ACC112 (cell line): Measurements from ENCODE around the gene MTMR3.

ENCODE experiments used
- H2AFZ ChIP-seq: fragments of 200-600 bp; sonication (generic); one replicate; pipeline ENCODE4 v1.6.0; 2017; ENCODE audit warnings: antibody characterized with exemption, low read length; ENCODE audit not compliant: unreplicated experiment
- H3K27ac ChIP-seq: fragments of 200-600 bp; sonication (generic); 2 replicates; pipeline ENCODE4 v1.5.1; 2014; ENCODE audit warnings: low read depth, mild to moderate bottlenecking, antibody characterized with exemption, low read length, moderate library complexity
- H3K27me3 ChIP-seq: fragments of 200-600 bp; sonication (generic); 2 replicates; pipeline ENCODE4 v1.6.1; 2014; ENCODE audit warnings: mild to moderate bottlenecking, antibody characterized with exemption, low read length, moderate library complexity, mixed read lengths; ENCODE audit not compliant: insufficient read depth
- H3K36me3 ChIP-seq: fragments of 200-600 bp; sonication (generic); 2 replicates; pipeline ENCODE4 v1.6.1; 2016; ENCODE audit warnings: mild to moderate bottlenecking, antibody characterized with exemption, low read length, moderate library complexity, mixed read lengths; ENCODE audit not compliant: insufficient read depth
- H3K4me1 ChIP-seq: fragments of 200-600 bp; sonication (generic); one replicate; pipeline ENCODE4 v1.6.1; 2016; ENCODE audit warnings: low read length, mixed read lengths; ENCODE audit not compliant: insufficient read depth, unreplicated experiment, control insufficient read depth
- H3K4me3 ChIP-seq: fragments of 200-600 bp; sonication (generic); 2 replicates; pipeline ENCODE4 v1.5.1; 2014; ENCODE audit warnings: mild to moderate bottlenecking, low read depth, low read length
- H3K79me2 ChIP-seq: fragments of 200-600 bp; sonication (generic); one replicate; pipeline ENCODE4 v1.6.0; 2016; ENCODE audit warnings: low read length; ENCODE audit not compliant: control insufficient read depth, unreplicated experiment, insufficient read depth

MTMR3 gene

GRCh38 chr22:29985912-29986311, 102.9 kb downstream of the MTMR3 start:
- no peaks in the 10 kb centered on the region for H3K36me3 ChIP-seq
- H3K4me3 ChIP-seq, result no peak overlapping the region
- no peaks in the 10 kb centered on the region for H3K27me3 ChIP-seq
- no peak overlapping the region for H2AFZ ChIP-seq
- H3K4me1 ChIP-seq, result no peaks in the 10 kb centered on the region
- no peak overlapping the region for H3K27ac ChIP-seq
- no peaks in the 10 kb centered on the region for H3K79me2 ChIP-seq

GRCh38 chr22:29987137-29987536, 104.2 kb downstream of the MTMR3 start:
- no peaks in the 10 kb centered on the region for H3K79me2 ChIP-seq
- H3K4me1 ChIP-seq, result no peaks in the 10 kb centered on the region
- no peaks in the 10 kb centered on the region for H3K27me3 ChIP-seq
- H2AFZ ChIP-seq, result no peak overlapping the region
- no peak overlapping the region for H3K27ac ChIP-seq
- no peak overlapping the region for H3K4me3 ChIP-seq
- no peaks in the 10 kb centered on the region for H3K36me3 ChIP-seq

GRCh38 chr22:29988719-29989118, 105.7 kb downstream of the MTMR3 start:
- H3K79me2 ChIP-seq, result no peaks in the 10 kb centered on the region
- no peak overlapping the region for H3K27ac ChIP-seq
- no peaks in the 10 kb centered on the region for H3K27me3 ChIP-seq
- H3K4me3 ChIP-seq, result no peak overlapping the region
- H3K36me3 ChIP-seq, result no peaks in the 10 kb centered on the region
- peaks cover 4% of the 10 kb centered on the region for H3K4me1 ChIP-seq
- no peak overlapping the region for H2AFZ ChIP-seq

GRCh38 chr22:29989446-29989845, 106.5 kb downstream of the MTMR3 start:
- H2AFZ ChIP-seq, result no peak overlapping the region
- no peak overlapping the region for H3K4me3 ChIP-seq
- peaks cover 11% of the 10 kb centered on the region for H3K4me1 ChIP-seq
- H3K27ac ChIP-seq, result no peak overlapping the region
- H3K27me3 ChIP-seq, result no peaks in the 10 kb centered on the region
- H3K36me3 ChIP-seq, result no peaks in the 10 kb centered on the region
- no peaks in the 10 kb centered on the region for H3K79me2 ChIP-seq

- H3K36me3 ChIP-seq, result no peaks in the 10 kb centered on the region
- H3K4me1 ChIP-seq, result peaks cover 25% of the 10 kb centered on the region
- no peak overlapping the region for H2AFZ ChIP-seq
- no peak overlapping the region for H3K4me3 ChIP-seq
- H3K27ac ChIP-seq, result no peak overlapping the region
- peaks cover 3% of the 10 kb centered on the region for H3K79me2 ChIP-seq
- H3K27me3 ChIP-seq, result no peaks in the 10 kb centered on the region
Observed at GRCh38 chr22:29992341-29993275, 109.6 kb downstream of the MTMR3 start.

GRCh38 chr22:29994027-29994715, 111.2 kb downstream of the MTMR3 start:
- H3K79me2 ChIP-seq, result peaks cover 3% of the 10 kb centered on the region
- no peaks in the 10 kb centered on the region for H3K27me3 ChIP-seq
- H2AFZ ChIP-seq, result no peak overlapping the region
- peak overlapping the region; percentile 53; the same call in 1 of the 2 replicates for H3K27ac ChIP-seq
- H3K4me3 ChIP-seq, result no peak overlapping the region; the same call in 1 of the 2 replicates
- peaks cover 25% of the 10 kb centered on the region for H3K4me1 ChIP-seq
- H3K36me3 ChIP-seq, result no peaks in the 10 kb centered on the region

- Histone ChIP-seq H3K27ac (peak overlapping the region; percentile 53; the same call in 1 of the 2 replicates), H3K4me3 (no peak overlapping the region), H3K36me3 (no peaks in the 10 kb centered on the region)
Observed at GRCh38 chr22:29994943-29995342, 112.0 kb downstream of the MTMR3 start.

GRCh38 chr22:29997107-29997506, 114.1 kb downstream of the MTMR3 start:
- H3K79me2 ChIP-seq, result peaks cover 3% of the 10 kb centered on the region
- no peak overlapping the region for H3K4me3 ChIP-seq
- no peak overlapping the region for H3K27ac ChIP-seq
- H3K27me3 ChIP-seq, result no peaks in the 10 kb centered on the region
- H3K36me3 ChIP-seq, result no peaks in the 10 kb centered on the region
- peaks cover 25% of the 10 kb centered on the region for H3K4me1 ChIP-seq
- H2AFZ ChIP-seq, result no peak overlapping the region

More at GRCh38 chr22:29994943-29995342, 112.0 kb downstream of the MTMR3 start:
- Histone ChIP-seq H2AFZ (no peak overlapping the region), H3K27me3 (no peaks in the 10 kb centered on the region), H3K79me2 (peaks cover 3% of the 10 kb centered on the region), H3K4me1 (peaks cover 25% of the 10 kb centered on the region)

- Histone ChIP-seq H3K4me1 (peaks cover 25% of the 10 kb centered on the region), H3K27ac (no peak overlapping the region), H3K36me3 (no peaks in the 10 kb centered on the region), H3K4me3 (no peak overlapping the region), H2AFZ (no peak overlapping the region), H3K79me2 (peaks cover 3% of the 10 kb centered on the region), H3K27me3 (no peaks in the 10 kb centered on the region)
Observed at GRCh38 chr22:29997516-29997915, 114.5 kb downstream of the MTMR3 start.

GRCh38 chr22:29998627-29999384, 115.8 kb downstream of the MTMR3 start:
- Histone ChIP-seq H3K27me3 (no peaks in the 10 kb centered on the region), H3K27ac (no peak overlapping the region), H2AFZ (no peak overlapping the region), H3K79me2 (peaks cover 3% of the 10 kb centered on the region), H3K4me3 (no peak overlapping the region), H3K36me3 (no peaks in the 10 kb centered on the region), H3K4me1 (peaks cover 20% of the 10 kb centered on the region)
